ENCODE data around the gene PCDH18.

PCDH18 gene

DNA sequence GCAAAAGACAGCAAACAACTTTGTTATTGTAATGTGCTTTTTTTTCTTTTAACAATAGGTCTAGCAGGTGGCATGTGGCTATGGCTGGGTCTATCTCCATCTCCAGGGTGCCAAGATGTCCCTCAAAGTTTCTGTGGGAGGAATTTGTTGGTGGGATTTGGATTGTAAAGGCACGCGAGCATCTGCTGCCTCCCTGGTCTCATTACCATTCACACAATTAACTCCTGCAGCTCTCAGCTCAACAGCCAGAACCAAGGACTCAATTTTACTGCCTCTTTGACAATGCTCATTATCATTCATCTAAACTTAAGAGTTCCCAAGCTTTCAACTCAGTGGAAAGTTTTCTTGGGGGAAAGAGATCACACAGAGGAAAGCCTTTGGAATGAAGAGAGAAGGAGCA lies 10.9 kb upstream of the PCDH18 start:
- TF ChIP-seq, protein P1, sequence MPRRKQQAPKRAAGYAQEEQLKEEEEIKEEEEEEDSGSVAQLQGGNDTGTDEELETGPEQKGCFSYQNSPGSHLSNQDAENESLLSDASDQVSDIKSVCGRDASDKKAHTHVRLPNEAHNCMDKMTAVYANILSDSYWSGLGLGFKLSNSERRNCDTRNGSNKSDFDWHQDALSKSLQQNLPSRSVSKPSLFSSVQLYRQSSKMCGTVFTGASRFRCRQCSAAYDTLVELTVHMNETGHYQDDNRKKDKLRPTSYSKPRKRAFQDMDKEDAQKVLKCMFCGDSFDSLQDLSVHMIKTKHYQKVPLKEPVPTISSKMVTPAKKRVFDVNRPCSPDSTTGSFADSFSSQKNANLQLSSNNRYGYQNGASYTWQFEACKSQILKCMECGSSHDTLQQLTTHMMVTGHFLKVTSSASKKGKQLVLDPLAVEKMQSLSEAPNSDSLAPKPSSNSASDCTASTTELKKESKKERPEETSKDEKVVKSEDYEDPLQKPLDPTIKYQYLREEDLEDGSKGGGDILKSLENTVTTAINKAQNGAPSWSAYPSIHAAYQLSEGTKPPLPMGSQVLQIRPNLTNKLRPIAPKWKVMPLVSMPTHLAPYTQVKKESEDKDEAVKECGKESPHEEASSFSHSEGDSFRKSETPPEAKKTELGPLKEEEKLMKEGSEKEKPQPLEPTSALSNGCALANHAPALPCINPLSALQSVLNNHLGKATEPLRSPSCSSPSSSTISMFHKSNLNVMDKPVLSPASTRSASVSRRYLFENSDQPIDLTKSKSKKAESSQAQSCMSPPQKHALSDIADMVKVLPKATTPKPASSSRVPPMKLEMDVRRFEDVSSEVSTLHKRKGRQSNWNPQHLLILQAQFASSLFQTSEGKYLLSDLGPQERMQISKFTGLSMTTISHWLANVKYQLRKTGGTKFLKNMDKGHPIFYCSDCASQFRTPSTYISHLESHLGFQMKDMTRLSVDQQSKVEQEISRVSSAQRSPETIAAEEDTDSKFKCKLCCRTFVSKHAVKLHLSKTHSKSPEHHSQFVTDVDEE (CRISPR knock-in tag; IDR thresholded peaks at IDR 0.05) = no peak
- no peak for TF ChIP-seq ZFP30 (CRISPR knock-in tag; IDR thresholded peaks at IDR 0.05)
- TF ChIP-seq, protein P2, sequence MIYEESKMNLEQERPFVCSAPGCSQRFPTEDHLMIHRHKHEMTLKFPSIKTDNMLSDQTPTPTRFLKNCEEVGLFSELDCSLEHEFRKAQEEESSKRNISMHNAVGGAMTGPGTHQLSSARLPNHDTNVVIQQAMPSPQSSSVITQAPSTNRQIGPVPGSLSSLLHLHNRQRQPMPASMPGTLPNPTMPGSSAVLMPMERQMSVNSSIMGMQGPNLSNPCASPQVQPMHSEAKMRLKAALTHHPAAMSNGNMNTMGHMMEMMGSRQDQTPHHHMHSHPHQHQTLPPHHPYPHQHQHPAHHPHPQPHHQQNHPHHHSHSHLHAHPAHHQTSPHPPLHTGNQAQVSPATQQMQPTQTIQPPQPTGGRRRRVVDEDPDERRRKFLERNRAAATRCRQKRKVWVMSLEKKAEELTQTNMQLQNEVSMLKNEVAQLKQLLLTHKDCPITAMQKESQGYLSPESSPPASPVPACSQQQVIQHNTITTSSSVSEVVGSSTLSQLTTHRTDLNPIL (CRISPR knock-in tag; IDR thresholded peaks at IDR 0.05; ENCODE audit: low read depth) = no peak
- TF ChIP-seq ZNF70 (CRISPR knock-in tag; IDR thresholded peaks at IDR 0.05) = no peak
- no peak for TF ChIP-seq ZNF8 (CRISPR knock-in tag; IDR thresholded peaks at IDR 0.05)
- no peak for TF ChIP-seq GLIS3 (CRISPR knock-in tag; IDR thresholded peaks at IDR 0.05)
- no peak for TF ChIP-seq OSR1 (CRISPR knock-in tag; IDR thresholded peaks at IDR 0.05)
- TF ChIP-seq ESRRG (CRISPR knock-in tag; IDR thresholded peaks at IDR 0.05) = no peak
- no peak for TF ChIP-seq PPARA (CRISPR knock-in tag; IDR thresholded peaks at IDR 0.05; ENCODE audit: borderline replicate concordance)
- no peak for TF ChIP-seq TCF4 (CRISPR knock-in tag; IDR thresholded peaks at IDR 0.05; ENCODE audit: borderline replicate concordance)
- TF ChIP-seq, protein P3, sequence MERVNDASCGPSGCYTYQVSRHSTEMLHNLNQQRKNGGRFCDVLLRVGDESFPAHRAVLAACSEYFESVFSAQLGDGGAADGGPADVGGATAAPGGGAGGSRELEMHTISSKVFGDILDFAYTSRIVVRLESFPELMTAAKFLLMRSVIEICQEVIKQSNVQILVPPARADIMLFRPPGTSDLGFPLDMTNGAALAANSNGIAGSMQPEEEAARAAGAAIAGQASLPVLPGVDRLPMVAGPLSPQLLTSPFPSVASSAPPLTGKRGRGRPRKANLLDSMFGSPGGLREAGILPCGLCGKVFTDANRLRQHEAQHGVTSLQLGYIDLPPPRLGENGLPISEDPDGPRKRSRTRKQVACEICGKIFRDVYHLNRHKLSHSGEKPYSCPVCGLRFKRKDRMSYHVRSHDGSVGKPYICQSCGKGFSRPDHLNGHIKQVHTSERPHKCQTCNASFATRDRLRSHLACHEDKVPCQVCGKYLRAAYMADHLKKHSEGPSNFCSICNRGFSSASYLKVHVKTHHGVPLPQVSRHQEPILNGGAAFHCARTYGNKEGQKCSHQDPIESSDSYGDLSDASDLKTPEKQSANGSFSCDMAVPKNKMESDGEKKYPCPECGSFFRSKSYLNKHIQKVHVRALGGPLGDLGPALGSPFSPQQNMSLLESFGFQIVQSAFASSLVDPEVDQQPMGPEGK (CRISPR knock-in tag; IDR thresholded peaks at IDR 0.05; ENCODE audit: borderline replicate concordance) = no peak
- no peak for TF ChIP-seq ZC3H10 (CRISPR knock-in tag; IDR thresholded peaks at IDR 0.05)
- no peak for TF ChIP-seq TOX (CRISPR knock-in tag; IDR thresholded peaks at IDR 0.05; ENCODE audit: borderline replicate concordance)
- no peak for TF ChIP-seq RARB (CRISPR knock-in tag; IDR thresholded peaks at IDR 0.05)
- TF ChIP-seq SNAI2 (CRISPR knock-in tag; IDR thresholded peaks at IDR 0.05) = no peak
- TF ChIP-seq ZFP3 (CRISPR knock-in tag; IDR thresholded peaks at IDR 0.05) = no peak
- TF ChIP-seq ISL1 (CRISPR knock-in tag; IDR thresholded peaks at IDR 0.05) = no peak
- TF ChIP-seq ARNTL (CRISPR knock-in tag; IDR thresholded peaks at IDR 0.05; ENCODE audit: borderline replicate concordance, low read depth) = no peak
- no peak for ATAC-seq

DNA sequence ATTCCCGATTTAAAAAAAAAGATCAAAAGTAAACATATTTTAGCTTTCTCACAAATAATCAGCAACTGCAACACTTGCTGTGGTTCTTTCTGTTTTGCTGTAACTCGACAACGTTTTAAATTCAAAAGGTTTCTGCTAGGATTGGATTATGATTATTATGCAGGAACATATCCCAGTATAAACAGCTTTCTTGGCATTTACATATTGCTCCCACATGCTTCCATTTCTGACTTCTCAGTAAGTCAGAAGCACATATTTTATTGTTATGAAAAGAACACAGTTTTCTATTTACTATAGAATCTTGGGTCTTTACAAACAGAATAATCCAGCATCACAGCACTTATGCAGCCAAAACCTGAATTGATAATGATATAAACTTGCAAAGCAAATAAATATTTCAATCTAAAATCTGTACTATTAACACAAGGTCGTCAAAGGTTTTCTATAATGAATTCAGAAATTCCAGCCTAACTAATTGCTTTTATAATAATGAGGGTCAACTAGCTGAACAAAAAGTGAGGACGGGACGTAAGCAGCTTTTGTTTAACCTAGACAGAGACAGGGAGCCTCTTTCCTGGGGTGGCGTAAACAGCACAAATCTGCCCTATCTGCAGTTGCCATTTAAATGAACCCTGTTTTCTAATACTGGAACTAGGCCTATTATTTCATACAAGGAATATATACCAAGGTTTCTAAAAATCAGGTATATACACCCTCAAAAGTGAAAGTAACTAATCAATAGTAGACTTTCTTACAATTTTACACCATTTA lies 9.8 kb upstream of the PCDH18 start:
- TF ChIP-seq RARB (CRISPR knock-in tag; IDR thresholded peaks at IDR 0.05) = no peak
- TF ChIP-seq ZFP3 (CRISPR knock-in tag; IDR thresholded peaks at IDR 0.05) = no peak
- TF ChIP-seq ZNF70 (CRISPR knock-in tag; IDR thresholded peaks at IDR 0.05) = no peak
- no peak for TF ChIP-seq ZFP30 (CRISPR knock-in tag; IDR thresholded peaks at IDR 0.05)
- TF ChIP-seq ZC3H10 (CRISPR knock-in tag; IDR thresholded peaks at IDR 0.05) = no peak
- no peak for TF ChIP-seq OSR1 (CRISPR knock-in tag; IDR thresholded peaks at IDR 0.05)
- TF ChIP-seq, protein P4, sequence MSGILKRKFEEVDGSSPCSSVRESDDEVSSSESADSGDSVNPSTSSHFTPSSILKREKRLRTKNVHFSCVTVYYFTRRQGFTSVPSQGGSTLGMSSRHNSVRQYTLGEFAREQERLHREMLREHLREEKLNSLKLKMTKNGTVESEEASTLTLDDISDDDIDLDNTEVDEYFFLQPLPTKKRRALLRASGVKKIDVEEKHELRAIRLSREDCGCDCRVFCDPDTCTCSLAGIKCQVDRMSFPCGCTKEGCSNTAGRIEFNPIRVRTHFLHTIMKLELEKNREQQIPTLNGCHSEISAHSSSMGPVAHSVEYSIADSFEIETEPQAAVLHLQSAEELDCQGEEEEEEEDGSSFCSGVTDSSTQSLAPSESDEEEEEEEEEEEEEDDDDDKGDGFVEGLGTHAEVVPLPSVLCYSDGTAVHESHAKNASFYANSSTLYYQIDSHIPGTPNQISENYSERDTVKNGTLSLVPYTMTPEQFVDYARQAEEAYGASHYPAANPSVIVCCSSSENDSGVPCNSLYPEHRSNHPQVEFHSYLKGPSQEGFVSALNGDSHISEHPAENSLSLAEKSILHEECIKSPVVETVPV (CRISPR knock-in tag; IDR thresholded peaks at IDR 0.05) = no peak
- TF ChIP-seq TCF4 (CRISPR knock-in tag; IDR thresholded peaks at IDR 0.05; ENCODE audit: borderline replicate concordance) = no peak
- TF ChIP-seq ARNTL (CRISPR knock-in tag; IDR thresholded peaks at IDR 0.05; ENCODE audit: borderline replicate concordance, low read depth) = no peak
- no peak for TF ChIP-seq GLIS3 (CRISPR knock-in tag; IDR thresholded peaks at IDR 0.05)
- TF ChIP-seq, protein P3 (CRISPR knock-in tag; IDR thresholded peaks at IDR 0.05; ENCODE audit: borderline replicate concordance) = no peak
- TF ChIP-seq, protein P1 (CRISPR knock-in tag; IDR thresholded peaks at IDR 0.05) = no peak
- ATAC-seq = no peak
